Cardiac septum (tissue), 1 donor: ENCODE results near the gene CD1D. TPM values are rescaled to one million over a fixed set of nuclear protein-coding genes. Genes with fewer than 3 reads are reported as not detected.
"Not testable (repeated sequence)": the region's sequence is repeated elsewhere in the genome, so short reads cannot be mapped to it uniquely, and the experiment has no call there.

ENCODE experiments used
- DNase-seq: peaks from one replicate; pipeline ENCODE4 v3.0.0-alpha.2; 2020; ENCODE audit warnings: low spot score
- intact Hi-C: fragments of 100-400 bp; cut with DNase I; formaldehyde crosslinking; loops from one replicate; pipeline ENCODE4 v1.14.0; 2022
- total RNA-seq: library from RNA; stranded (reverse); fragmentation: NEBNext Ultra II Directional; extraction: Animal tissue kit (Norgen Biotek cat#: 25700); gene quantifications from one replicate; pipeline ENCODE4 v1.2.1, GENCODE V29; 2021
- donor health status: DM: no; HTN: no; CAD: no.

CD1D gene
- total RNA-seq, 1 donor from 2014 or later, result 1.2 TPM

- intact Hi-C loops, result loop anchor here (5.0 to 10.0 kb wide), 3 partner anchors 296 to 864 kb away; no protein-coding TSS in a partner anchor
- no peak for DNase-seq
These were observed 28.0 kb downstream of the CD1D start for GRCh38 chr1:158208586-158209116.

GRCh38 chr1:158212320-158212719 lies 31.6 kb downstream of the CD1D start:
- no peak for DNase-seq
- intact Hi-C loops, result no loop called here

GRCh38 chr1:158223445-158223844 lies 42.8 kb downstream of the CD1D start:
- intact Hi-C loops, DNase-seq: not testable (repeated sequence)

GRCh38 chr1:158227904-158228623 lies 47.4 kb downstream of the CD1D start:
- DNase-seq, result no peak
- intact Hi-C loops, result no loop called here

Other genes with a start within 250 kb of the CD1D start
- gene KIRREL1, start 187.2 kb upstream of the CD1D start, total RNA-seq, result 10.9 TPM
- gene CD1A, start 73.5 kb downstream of the CD1D start, total RNA-seq, result not detected
- gene CD1C, start 109.0 kb downstream of the CD1D start, total RNA-seq, result 0.22 TPM
- not detected for gene CD1B, start 150.6 kb downstream of the CD1D start, total RNA-seq
- gene CD1E, start 173.0 kb downstream of the CD1D start, total RNA-seq, result not detected
- not detected for gene OR10T2, start 218.6 kb downstream of the CD1D start, total RNA-seq
- not detected for gene OR10K2, start 245.3 kb downstream of the CD1D start, total RNA-seq